CD8-positive, alpha-beta memory T cell (primary cell): ENCODE results near the gene LRGUK. TPM values are rescaled to one million over a fixed set of nuclear protein-coding genes. Genes with fewer than 3 reads are reported as not detected.
"Not testable (repeated sequence)": the region's sequence is repeated elsewhere in the genome, so short reads cannot be mapped to it uniquely, and the experiment has no call there.

Experiments
- CTCF ChIA-PET: fragments of 350-600 bp; sonication (Branson Sonifier 250); formaldehyde crosslinking; loops from one replicate; lab custom pipeline; 2021; ENCODE audit warnings: antibody characterized with exemption; lab: Charles Lee
- POLR2A ChIA-PET: fragments of 350-600 bp; sonication (Branson Sonifier 250); formaldehyde crosslinking; loops from one replicate; lab custom pipeline; 2021; ENCODE audit warnings: antibody characterized with exemption; lab: Charles Lee
- DNase-seq, 5 donors: peaks; one replicate each; pipeline versions ENCODE4 v3.0.0 to v3.0.0-alpha.2; 2020 to 2022; ENCODE audit warnings: mixed read lengths in 1 of 5
- H3K27ac ChIP-seq: one replicate; pipeline ENCODE4 v1.7.0; 2013; ENCODE audit warnings: low read depth, mild to moderate bottlenecking, low read length, moderate library complexity
- H3K27me3 ChIP-seq: 2 replicates; pipeline ENCODE4 v1.7.0; 2013; ENCODE audit warnings: low read length, mild to moderate bottlenecking; ENCODE audit not compliant: insufficient read depth, poor library complexity, severe bottlenecking
- H3K36me3 ChIP-seq: 2 replicates; pipeline ENCODE4 v1.7.0; 2013; ENCODE audit warnings: mild to moderate bottlenecking, low read length, moderate library complexity; ENCODE audit not compliant: insufficient read depth
- H3K4me1 ChIP-seq: 2 replicates; pipeline ENCODE4 v1.7.0; 2013; ENCODE audit warnings: mild to moderate bottlenecking, low read length, moderate library complexity; ENCODE audit not compliant: insufficient read depth
- H3K4me3 ChIP-seq: 2 replicates; pipeline ENCODE4 v1.7.0; 2013; ENCODE audit warnings: mild to moderate bottlenecking, low read length
- H3K9me3 ChIP-seq: 2 replicates; pipeline ENCODE4 v1.7.0; 2013; ENCODE audit warnings: mild to moderate bottlenecking, low read length
- H3K27ac Mint-ChIP-seq, 8 donors: one replicate each; pipeline ENCODE4 v1.8.0; 2020 to 2021; ENCODE audit warnings: mixed read lengths in 8 of 8, mild to moderate bottlenecking in 6 of 8, inconsistent platforms in 3 of 8, moderate library complexity in 3 of 8
- H3K27me3 Mint-ChIP-seq, 2 donors: one replicate each; pipeline ENCODE4 v1.8.0; 2020 to 2021; ENCODE audit warnings: mixed read lengths in 2 of 2, mild to moderate bottlenecking in 1 of 2, moderate library complexity in 1 of 2
- H3K36me3 Mint-ChIP-seq, 3 donors: one replicate each; pipeline ENCODE4 v1.8.0; 2020 to 2021; ENCODE audit warnings: mixed read lengths in 3 of 3, inconsistent platforms in 1 of 3, mild to moderate bottlenecking in 1 of 3
- H3K4me1 Mint-ChIP-seq, 3 donors: one replicate each; pipeline ENCODE4 v1.8.0; 2020 to 2021; ENCODE audit warnings: mixed read lengths in 3 of 3, inconsistent platforms in 1 of 3, mild to moderate bottlenecking in 1 of 3
- H3K4me3 Mint-ChIP-seq, 7 donors: one replicate each; pipeline ENCODE4 v1.8.0; 2020 to 2021; ENCODE audit warnings: mixed read lengths in 7 of 7, mild to moderate bottlenecking in 6 of 7, moderate library complexity in 4 of 7, inconsistent platforms in 2 of 7
- H3K9me3 Mint-ChIP-seq, 5 donors: one replicate each; pipeline ENCODE4 v1.8.0; 2020 to 2022; ENCODE audit warnings: mixed read lengths in 5 of 5, mild to moderate bottlenecking in 3 of 5, moderate library complexity in 2 of 5, inconsistent platforms in 1 of 5
- polyA plus RNA-seq: library from polyadenylated mRNA; unstranded; fragments of 300-500 nt; fragmentation: Illumina TruSeq; gene quantifications from one replicate; pipeline ENCODE4 v1.2.3, GENCODE V29; 2021
- total RNA-seq, 2 experiments: library from RNA; stranded (reverse); gene quantifications; one replicate each; pipeline ENCODE4 v1.2.3, GENCODE V29; 2021

LRGUK gene
- total and polyA plus RNA-seq, 3 experiments from 2014 or later = 0.18 to 0.31 TPM; not detected in 1

GRCh38 chr7:134210227-134210626 lies 83.1 kb downstream of the LRGUK start:
- no peaks in the 10 kb centered on the region for H3K4me1 Mint-ChIP-seq
- H3K27me3 Mint-ChIP-seq = peaks cover 0 to 2% of the 10 kb centered on the region in 2 donors
- H3K4me1 ChIP-seq = no peaks in the 10 kb centered on the region
- no peak overlapping the region for H3K27ac ChIP-seq
- POLR2A ChIA-PET = no interaction called here
- CTCF ChIA-PET = interaction anchor here (0.7 kb wide), 1 partner anchor 69 kb away, joined by 3 read pairs; no protein-coding TSS in a partner anchor
- no peak for DNase-seq
- no peaks in the 10 kb centered on the region for H3K9me3 ChIP-seq
- H3K27me3 ChIP-seq = no peaks in the 10 kb centered on the region
- H3K4me3 ChIP-seq = no peak overlapping the region
- no peaks in the 10 kb centered on the region for H3K9me3 Mint-ChIP-seq
- no peak overlapping the region for H3K4me3 Mint-ChIP-seq
- no peaks in the 10 kb centered on the region for H3K36me3 ChIP-seq
- H3K27ac Mint-ChIP-seq = no peak overlapping the region
- H3K36me3 Mint-ChIP-seq = no peaks in the 10 kb centered on the region

- DNase-seq = no peak
- CTCF ChIA-PET = no interaction called here
- no peak overlapping the region for H3K4me3 ChIP-seq
- H3K36me3 Mint-ChIP-seq = no peaks in the 10 kb centered on the region
- H3K4me1 Mint-ChIP-seq = no peaks in the 10 kb centered on the region
- H3K27me3 ChIP-seq = no peaks in the 10 kb centered on the region
- POLR2A ChIA-PET = no interaction called here
- H3K27ac ChIP-seq = no peak overlapping the region
- H3K9me3 Mint-ChIP-seq = no peaks in the 10 kb centered on the region
- peaks cover 0 to 2% of the 10 kb centered on the region in 2 donors for H3K27me3 Mint-ChIP-seq
- no peak overlapping the region for H3K27ac Mint-ChIP-seq
- no peaks in the 10 kb centered on the region for H3K36me3 ChIP-seq
- H3K4me3 Mint-ChIP-seq = no peak overlapping the region
- no peaks in the 10 kb centered on the region for H3K4me1 ChIP-seq
- no peaks in the 10 kb centered on the region for H3K9me3 ChIP-seq
Observed at GRCh38 chr7:134210976-134211663, 84.0 kb downstream of the LRGUK start.

DNA sequence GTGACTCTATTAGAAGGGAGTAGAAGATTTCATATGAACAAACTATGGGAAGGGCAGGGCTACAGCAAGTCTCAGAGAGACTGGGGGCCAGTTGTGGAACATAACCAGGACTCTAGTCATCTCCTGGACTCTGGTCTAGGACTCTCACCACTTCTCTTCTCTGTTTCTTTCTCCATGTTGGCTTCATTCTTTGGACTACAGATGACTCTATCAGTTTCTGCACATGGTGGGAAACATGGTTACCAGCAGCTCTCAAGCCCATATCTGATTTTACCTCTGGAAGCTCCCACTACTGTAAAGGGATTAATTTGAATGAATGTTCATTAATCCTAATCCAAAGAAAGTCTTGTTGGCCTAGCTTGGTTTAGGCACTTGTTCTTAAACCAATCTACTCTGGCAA lies 84.7 kb downstream of the LRGUK start:
- POLR2A ChIA-PET = no interaction called here
- H3K36me3 Mint-ChIP-seq = no peaks in the 10 kb centered on the region
- peaks cover 0 to 2% of the 10 kb centered on the region in 2 donors for H3K27me3 Mint-ChIP-seq
- no peaks in the 10 kb centered on the region for H3K4me1 ChIP-seq
- no peak overlapping the region for H3K4me3 Mint-ChIP-seq
- DNase-seq = no peak
- H3K27ac Mint-ChIP-seq = no peak overlapping the region
- no peaks in the 10 kb centered on the region for H3K27me3 ChIP-seq
- CTCF ChIA-PET = no interaction called here
- H3K4me3 ChIP-seq = no peak overlapping the region
- no peaks in the 10 kb centered on the region for H3K9me3 ChIP-seq
- H3K4me1 Mint-ChIP-seq = no peaks in the 10 kb centered on the region
- no peaks in the 10 kb centered on the region for H3K9me3 Mint-ChIP-seq
- H3K36me3 ChIP-seq = no peaks in the 10 kb centered on the region
- H3K27ac ChIP-seq = no peak overlapping the region

- Histone ChIP-seq H3K9me3 (no peaks in the 10 kb centered on the region), H3K36me3 (no peaks in the 10 kb centered on the region), H3K4me1 (no peaks in the 10 kb centered on the region), H3K4me3 (no peak overlapping the region), H3K27me3 (no peaks in the 10 kb centered on the region), H3K27ac (no peak overlapping the region)
- Mint-ChIP-seq H3K27me3 (peaks cover 0 to 2% of the 10 kb centered on the region in 2 donors), H3K27ac (no peak overlapping the region), H3K36me3 (no peaks in the 10 kb centered on the region), H3K4me3 (no peak overlapping the region), H3K4me1 (no peaks in the 10 kb centered on the region), H3K9me3 (no peaks in the 10 kb centered on the region)
- ChIA-PET POLR2A (no interaction called here), CTCF (no interaction called here)
- DNase-seq = no peak
Observed at GRCh38 chr7:134212576-134213546, 85.7 kb downstream of the LRGUK start.

DNA sequence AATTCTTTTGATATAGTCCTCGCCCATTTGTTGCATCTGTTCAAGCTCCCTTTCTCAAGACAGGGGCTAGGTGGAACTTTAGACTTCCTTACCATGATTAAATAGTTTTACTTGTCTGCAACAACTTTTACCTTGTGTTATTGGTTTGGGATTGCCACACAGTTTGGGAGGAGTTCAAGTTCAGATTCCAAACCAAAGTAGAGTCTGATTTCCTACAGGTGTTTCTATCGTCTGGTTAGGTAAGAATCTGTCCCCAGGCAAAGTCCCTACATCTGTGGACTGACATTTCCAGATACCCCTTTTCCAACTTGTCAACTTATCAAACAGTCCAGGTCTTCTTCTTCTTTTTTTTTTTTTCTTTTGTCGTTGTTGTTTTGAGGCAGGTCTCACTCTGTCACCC lies 93.1 kb downstream of the LRGUK start:
- no peaks in the 10 kb centered on the region for H3K27me3 ChIP-seq
- H3K27ac ChIP-seq = no peak overlapping the region
- ChIA-PET CTCF (no interaction called here), POLR2A (no interaction called here)
- Mint-ChIP-seq H3K27ac (no peak overlapping the region), H3K9me3 (no peaks in the 10 kb centered on the region), H3K27me3 (peaks cover 0 to 10% of the 10 kb centered on the region in 2 donors), H3K4me3 (no peak overlapping the region), H3K36me3 (peaks cover 0 to 4% (median 0%) of the 10 kb centered on the region in 3 donors), H3K4me1 (no peaks in the 10 kb centered on the region)
- no peak for DNase-seq
- H3K36me3 ChIP-seq = no peaks in the 10 kb centered on the region
- H3K4me1 ChIP-seq = no peaks in the 10 kb centered on the region
- no peak overlapping the region for H3K4me3 ChIP-seq
- H3K9me3 ChIP-seq = no peaks in the 10 kb centered on the region

GRCh38 chr7:134231296-134231695 lies 104.2 kb downstream of the LRGUK start:
- H3K4me3 Mint-ChIP-seq, H3K4me1 Mint-ChIP-seq, H3K36me3 ChIP-seq, H3K36me3 Mint-ChIP-seq, POLR2A ChIA-PET, H3K4me3 ChIP-seq, H3K27me3 ChIP-seq, DNase-seq, H3K27ac ChIP-seq, H3K4me1 ChIP-seq, H3K9me3 ChIP-seq, H3K27ac Mint-ChIP-seq, CTCF ChIA-PET: not testable (repeated sequence)
- Mint-ChIP-seq H3K27me3 (peaks cover 6 to 14% of the 10 kb centered on the region in 2 donors), H3K9me3 (peaks cover 0 to 11% (median 7%) of the 10 kb centered on the region in 5 donors)

DNA sequence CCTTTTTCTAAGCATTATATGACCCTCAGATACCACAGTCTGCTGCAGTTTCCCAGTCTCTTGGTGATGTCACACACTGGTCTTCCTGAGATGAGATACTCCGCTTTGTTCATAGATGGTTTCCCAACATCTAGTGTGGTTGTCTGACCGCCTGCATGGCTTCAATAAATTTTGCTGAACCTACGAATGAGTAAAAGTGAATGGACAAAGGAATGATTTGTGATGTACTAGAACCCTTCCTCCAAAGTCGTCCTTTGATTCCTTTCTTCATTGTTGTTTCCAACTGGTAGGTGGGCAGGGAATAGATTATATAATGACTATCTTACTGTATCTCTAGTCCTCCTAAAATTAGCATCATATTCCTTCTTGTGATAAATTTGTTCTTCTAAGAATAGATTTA lies 107.1 kb downstream of the LRGUK start:
- Histone ChIP-seq H3K36me3 (no peaks in the 10 kb centered on the region), H3K4me1 (no peaks in the 10 kb centered on the region), H3K9me3 (peaks cover 3% of the 10 kb centered on the region), H3K27me3 (no peaks in the 10 kb centered on the region), H3K27ac (no peak overlapping the region), H3K4me3 (no peak overlapping the region)
- ChIA-PET POLR2A (no interaction called here), CTCF (no interaction called here)
- no peaks in the 10 kb centered on the region for H3K4me1 Mint-ChIP-seq
- DNase-seq = no peak
- H3K27me3 Mint-ChIP-seq = peaks cover 9 to 31% of the 10 kb centered on the region in 2 donors
- H3K27ac Mint-ChIP-seq = no peak overlapping the region
- peaks cover 9 to 15% (median 13%) of the 10 kb centered on the region in 5 donors for H3K9me3 Mint-ChIP-seq
- H3K36me3 Mint-ChIP-seq = no peaks in the 10 kb centered on the region
- no peak overlapping the region for H3K4me3 Mint-ChIP-seq

DNA sequence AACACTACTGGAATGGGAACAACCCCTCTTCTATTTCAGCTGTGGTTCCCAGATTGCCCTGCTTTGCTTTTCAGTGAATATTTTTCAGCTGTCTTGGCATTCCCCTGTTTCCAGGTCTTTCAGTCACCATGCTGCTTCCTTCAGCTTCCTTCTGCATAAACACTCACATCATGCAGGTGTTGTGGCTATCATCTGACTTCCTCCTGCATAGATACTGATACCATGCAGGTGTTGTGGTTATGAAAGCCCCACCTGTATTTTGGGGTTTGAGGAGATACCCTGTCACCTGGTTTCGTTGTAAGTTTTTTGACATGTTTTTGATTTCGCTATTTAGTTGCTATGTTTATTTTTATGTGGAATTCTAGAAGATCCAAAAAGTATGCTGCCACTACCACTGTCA lies 118.1 kb downstream of the LRGUK start:
- Mint-ChIP-seq H3K27me3 (peaks cover 3 to 13% of the 10 kb centered on the region in 2 donors), H3K36me3 (no peaks in the 10 kb centered on the region), H3K4me3 (no peak overlapping the region), H3K9me3 (peaks cover 0 to 25% (median 14%) of the 10 kb centered on the region in 5 donors), H3K4me1 (no peaks in the 10 kb centered on the region), H3K27ac (no peak overlapping the region)
- DNase-seq = no peak
- no peaks in the 10 kb centered on the region for H3K27me3 ChIP-seq
- CTCF ChIA-PET = no interaction called here
- no peak overlapping the region for H3K4me3 ChIP-seq
- POLR2A ChIA-PET = no interaction called here
- H3K27ac ChIP-seq = no peak overlapping the region
- no peaks in the 10 kb centered on the region for H3K9me3 ChIP-seq
- H3K36me3 ChIP-seq = no peaks in the 10 kb centered on the region
- H3K4me1 ChIP-seq = no peaks in the 10 kb centered on the region
